GM12878 (cell line): Measurements from ENCODE around the gene EFCAB10. TPM values are rescaled to one million over a fixed set of nuclear protein-coding genes. Genes with fewer than 3 reads are reported as not detected.

Experiments
- BCL3 ChIP-seq: IDR thresholded peaks from 2 replicates; pipeline ENCODE4 v1.6.1; 2011; ENCODE audit warnings: borderline replicate concordance, low read depth, mild to moderate bottlenecking, moderate library complexity, low read length; ENCODE audit not compliant: insufficient read depth, poor library complexity, severe bottlenecking
- CEBPZ ChIP-seq: fragments of 150-350 bp; IDR thresholded peaks from 2 replicates; pipeline ENCODE4 v1.6.1; 2016; ENCODE audit warnings: low read depth, low read length
- DPF2 ChIP-seq: fragments of 450-650 bp; IDR thresholded peaks from 2 replicates; pipeline ENCODE4 v1.6.1; 2017; ENCODE audit warnings: mild to moderate bottlenecking
- E4F1 ChIP-seq: fragments of 450-650 bp; IDR thresholded peaks from 2 replicates; pipeline ENCODE4 v1.6.1; 2018; ENCODE audit warnings: borderline replicate concordance, mild to moderate bottlenecking; ENCODE audit not compliant: partially characterized antibody
- EGR1 ChIP-seq, 2 experiments: IDR thresholded peaks; 1 replicate in 1 of 2; 2 replicates in 1 of 2; pipeline ENCODE4 v1.6.1; 2011 to 2012; ENCODE audit warnings: low read depth in 2 of 2, low read length in 2 of 2, borderline replicate concordance in 1 of 2, mild to moderate bottlenecking in 1 of 2, moderate library complexity in 1 of 2
- LARP7 ChIP-seq: fragments of 450-650 bp; IDR thresholded peaks from 2 replicates; pipeline ENCODE4 v1.6.1; 2017; ENCODE audit warnings: mild to moderate bottlenecking
- MAX ChIP-seq: IDR thresholded peaks from 2 replicates; pipeline ENCODE4 v1.6.1; 2012; ENCODE audit warnings: low read depth, low read length, improper control_type of control experiment
- MEF2B ChIP-seq: fragments of 450-650 bp; IDR thresholded peaks from 2 replicates; pipeline ENCODE4 v1.6.1; 2018; ENCODE audit warnings: mild to moderate bottlenecking, moderate library complexity; ENCODE audit not compliant: partially characterized antibody, poor library complexity, severe bottlenecking
- PBX3 ChIP-seq: IDR thresholded peaks from 2 replicates; pipeline ENCODE4 v1.6.1; 2011; ENCODE audit warnings: mild to moderate bottlenecking, low read depth, low read length, moderate library complexity; ENCODE audit not compliant: insufficient replicate concordance
- POU2F2 ChIP-seq: IDR thresholded peaks from 3 replicates; pipeline ENCODE4 v1.6.1; 2011; ENCODE audit warnings: low read depth, mild to moderate bottlenecking, low read length, borderline replicate concordance
- SMAD1 ChIP-seq: fragments of 450-650 bp; IDR thresholded peaks from 2 replicates; pipeline ENCODE4 v1.6.1; 2018; ENCODE audit warnings: mild to moderate bottlenecking, low read depth; ENCODE audit not compliant: partially characterized antibody
- SMARCA5 ChIP-seq: fragments of 450-650 bp; IDR thresholded peaks from 2 replicates; pipeline ENCODE4 v1.6.1; 2017; ENCODE audit warnings: mild to moderate bottlenecking
- SP1 ChIP-seq: IDR thresholded peaks from one replicate; pipeline ENCODE4 v1.6.1; 2011; ENCODE audit warnings: low read depth, low read length
- TAF1 ChIP-seq: IDR thresholded peaks from 2 replicates; pipeline ENCODE4 v1.6.1; 2011; ENCODE audit warnings: mild to moderate bottlenecking, low read depth, low read length, borderline replicate concordance
- USF1 ChIP-seq: IDR thresholded peaks from 2 replicates; pipeline ENCODE4 v1.6.1; 2011; ENCODE audit warnings: borderline replicate concordance, low read depth, mild to moderate bottlenecking, moderate library complexity, mixed read lengths, low read length; ENCODE audit not compliant: insufficient read depth; ENCODE audit errors: extremely low read length
- USF2 ChIP-seq: IDR thresholded peaks from 2 replicates; pipeline ENCODE4 v1.6.1; 2011; ENCODE audit warnings: low read depth, low read length, improper control_type of control experiment, borderline replicate concordance
- YY1 ChIP-seq: IDR thresholded peaks from 2 replicates; pipeline ENCODE4 v1.6.1; 2011; ENCODE audit warnings: low read depth, mild to moderate bottlenecking, low read length
- polyA plus RNA-seq, 11 experiments: library from polyadenylated mRNA; depleted of rRNA in 4 of 11; unstranded in 6 of 11; stranded (reverse) in 5 of 11; fragments of >200 nt; fragmentation: Nextera tagmentation in 4 of 11; fragmentation: Illumina TruSeq in 1 of 11; extraction: Ambion mirVana in 4 of 11; extraction: Trizol in 1 of 11; gene quantifications; 1 replicate in 1 of 11; 2 replicates in 10 of 11; pipeline versions ENCODE4 v1.2.1 to v1.2.3, GENCODE V29; 2011 to 2016; ENCODE audit warnings: inconsistent platforms in 2 of 11, missing spikeins in 2 of 11, low read depth in 1 of 11
- total RNA-seq, 4 experiments: library from RNA; depleted of rRNA in 3 of 4; stranded (reverse); fragments of >200 nt in 3 of 4; fragmentation: Illumina TruSeq in 1 of 4; extraction: Trizol in 1 of 4; gene quantifications; 2 replicates each; pipeline versions ENCODE4 v1.2.1 to v1.2.3, GENCODE V29; 2013 to 2021

The EFCAB10 gene
- total and polyA plus RNA-seq, 10 of the 15 experiments (the other 5 are each of a cell fraction or from before 2014, with no cell fraction given), result 0.38 to 1.0 (median 0.54) TPM; not detected in 6

- TF ChIP-seq E4F1 (no peak), DPF2 (peak; percentile 60; the same call in 1 of the 2 replicates), BCL3 (no peak), SMARCA5 (peak; percentile 41), TAF1 (0 out of 2 replicates have a peak, but pooled peaks have one; percentile 20), USF2 (no peak), MAX (peak; percentile 66), LARP7 (0 out of 2 replicates have a peak, but pooled peaks have one; percentile 9), POU2F2 (no peak), EGR1 (IDR thresholded peaks at IDR 0.05; ENCODE audit: borderline replicate concordance in 1 of 2, low read depth in 2 of 2, low read length in 2 of 2) (peak in 1 of 2 experiments; percentile 78; a peak in 2 of 3 replicates), SMAD1 (no peak), YY1 (peak; percentile 34), MEF2B (no peak), PBX3 (no peak), CEBPZ (no peak), SP1 (peak; percentile 49), USF1 (no peak)
These were observed 59.4 kb downstream of the EFCAB10 start, which contains the start of gene PUS7 (continued) for GRCh38 chr7:105521717-105522463.
